ENCODE data around the gene POMC. TPM values are rescaled to one million over a fixed set of nuclear protein-coding genes. Genes with fewer than 3 reads are reported as not detected.

Gene POMC
- total RNA-seq, result 0.18 and 2.8 TPM in 2 replicates

GRCh38 chr2:25168256-25169072 lies at the start of gene POMC:
Gene POMC, minus strand, starts transcription at chr2:25168580. Its CDS starts 3,808 bp downstream, at chr2:25164772.

Other genes starting within 250 kb of the POMC start
- gene ADCY3, start 248.3 kb downstream of the POMC start, total RNA-seq, result 40.7 and 46.4 TPM in 2 replicates
- 2.0 and 5.0 TPM in 2 replicates for gene DNAJC27, start 196.6 kb downstream of the POMC start, total RNA-seq
- gene EFR3B, start 126.5 kb downstream of the POMC start, total RNA-seq, result 0.18 and 0.97 TPM in 2 replicates
- 5.8 and 7.1 TPM in 2 replicates for gene DNMT3A, start 173.3 kb upstream of the POMC start, total RNA-seq

All from cardiac atrium fibroblast (primary cell).